Aorta (tissue), 5 donors: ENCODE data around the gene CMIP. TPM values are rescaled to one million over a fixed set of nuclear protein-coding genes. Genes with fewer than 3 reads are reported as not detected.

Experiments used
- ATAC-seq: fragments of 200-7000 bp; cut with Tn5 transposase; one replicate; pipeline ENCODE4 v1.9.1; 2022; ENCODE audit warnings: moderate library complexity; ENCODE audit not compliant: low FRiP score
- DNase-seq, 2 donors: peaks; one replicate each; pipeline ENCODE4 v3.0.0-alpha.2; 2020
- H3K27ac ChIP-seq, 2 donors: one replicate each; pipeline ENCODE4 v1.5.1; 2013; ENCODE audit warnings: low read length in 2 of 2, mild to moderate bottlenecking in 2 of 2, moderate library complexity in 2 of 2, control low read depth in 1 of 2, inconsistent platforms in 1 of 2, low read depth in 1 of 2
- H3K27me3 ChIP-seq, 2 donors: one replicate each; pipeline ENCODE4 v1.6.1; 2013; ENCODE audit warnings: control low read depth in 1 of 2, low read length in 1 of 2, mild to moderate bottlenecking in 1 of 2, moderate library complexity in 1 of 2; ENCODE audit not compliant: insufficient read depth in 2 of 2, control insufficient read depth in 1 of 2
- H3K36me3 ChIP-seq, 2 donors: one replicate each; pipeline ENCODE4 v1.6.1; 2013; ENCODE audit warnings: control low read depth in 1 of 2, low read length in 1 of 2, mild to moderate bottlenecking in 1 of 2; ENCODE audit not compliant: insufficient read depth in 2 of 2, control insufficient read depth in 1 of 2
- H3K4me1 ChIP-seq, 2 donors: one replicate each; pipeline ENCODE4 v1.6.1; 2013; ENCODE audit warnings: low read length in 2 of 2, control low read depth in 1 of 2, mild to moderate bottlenecking in 1 of 2, moderate library complexity in 1 of 2; ENCODE audit not compliant: insufficient read depth in 2 of 2, control insufficient read depth in 1 of 2
- H3K4me3 ChIP-seq, 2 donors: one replicate each; pipeline ENCODE4 v1.5.1; 2013; ENCODE audit warnings: low read length in 2 of 2, control low read depth in 1 of 2, mild to moderate bottlenecking in 1 of 2
- H3K9me3 ChIP-seq: one replicate; pipeline ENCODE4 v1.6.1; 2013; ENCODE audit warnings: mild to moderate bottlenecking, low read length; ENCODE audit not compliant: control insufficient read depth
- WGBS, 2 donors: extraction: QIAGEN DNeasy Blood & Tissue Kit; methylation state at CpG; one replicate each; pipeline ENCODE4 v1.1.7; 2013; 5-methylcytosine and 5-hydroxymethylcytosine counted together
- intact Hi-C, 2 donors: fragments of 100-400 bp; cut with DNase I; formaldehyde crosslinking; loops; one replicate each; pipeline versions ENCODE4 v1.14.2 to v1.15.0; 2022
- polyA plus RNA-seq, 2 donors: library from polyadenylated mRNA; stranded (reverse); fragments of 200-250 nt; gene quantifications; one replicate each; pipeline ENCODE4 v1.2.3, GENCODE V29; 2013
- total RNA-seq, 2 donors: library from RNA; stranded (reverse); fragmentation: NEBNext Ultra II Directional; extraction: Animal tissue kit (Norgen Biotek cat#: 25700); gene quantifications; one replicate each; pipeline ENCODE4 v1.2.1, GENCODE V29; 2021
- donor health status: healthy with polysubstance abuse.
- donor health status: Bipolar disorder and iron deficiency.
- donor health status: DM: no; HTN: no; CAD: no.
- donor health status: DM: no; HTN: no; CAD: no.
- donor health status: DM: yes; HTN: yes; CAD: no.

The CMIP gene
- total and polyA plus RNA-seq, 4 donors, result 2.4 to 96.3 (median 27.9) TPM

GRCh38 chr16:81449241-81449640 lies 4.6 kb downstream of the CMIP start:
- intact Hi-C loops, result no loop called here
- Histone ChIP-seq H3K27me3 (no peaks in the 10 kb centered on the region), H3K27ac (no peak overlapping the region), H3K4me3 (no peak overlapping the region), H3K36me3 (no peaks in the 10 kb centered on the region), H3K4me1 (no peaks in the 10 kb centered on the region), H3K9me3 (no peaks in the 10 kb centered on the region)
- DNase-seq (no peak), ATAC-seq (no peak)
- WGBS, 2 donors, result 87 to 91% methylated on average over 2 of the region's 2 CpGs

GRCh38 chr16:81449899-81450608 lies 5.4 kb downstream of the CMIP start:
- no peak overlapping the region for H3K27ac ChIP-seq
- ATAC-seq (no peak), DNase-seq (peak in 1 of 2 donors; percentile 14)
- no peaks in the 10 kb centered on the region for H3K4me1 ChIP-seq
- no peak overlapping the region for H3K4me3 ChIP-seq
- H3K27me3 ChIP-seq, result no peaks in the 10 kb centered on the region
- 87 to 91% methylated on average over 7 of the region's 7 CpGs for WGBS, 2 donors
- no peaks in the 10 kb centered on the region for H3K9me3 ChIP-seq
- intact Hi-C loops, result no loop called here
- H3K36me3 ChIP-seq, result no peaks in the 10 kb centered on the region

- 88 to 89% methylated on average over 12 of the region's 12 CpGs for WGBS, 2 donors
- ATAC-seq, result no peak
- H3K27ac ChIP-seq, result no peak overlapping the region
These were observed 6.3 kb downstream of the CMIP start for GRCh38 chr16:81450783-81451491.

GRCh38 chr16:81451753-81452680 lies 7.4 kb downstream of the CMIP start:
- DNase-seq, result peak in 1 of 2 donors; percentile 78
- no peak overlapping the region for H3K27ac ChIP-seq

More at GRCh38 chr16:81450783-81451491, 6.3 kb downstream of the CMIP start:
- H3K4me3 ChIP-seq, result no peak overlapping the region
- no peaks in the 10 kb centered on the region for H3K27me3 ChIP-seq
- H3K4me1 ChIP-seq, result no peaks in the 10 kb centered on the region
- no peaks in the 10 kb centered on the region for H3K9me3 ChIP-seq
- DNase-seq, result no peak
- no peaks in the 10 kb centered on the region for H3K36me3 ChIP-seq
- intact Hi-C loops, result no loop called here

GRCh38 chr16:81453091-81453728 lies 8.6 kb downstream of the CMIP start:
- 93 to 94% methylated on average over 14 of the region's 14 CpGs for WGBS, 2 donors
- intact Hi-C loops, result no loop called here
- Histone ChIP-seq H3K4me1 (no peaks in the 10 kb centered on the region), H3K27me3 (no peaks in the 10 kb centered on the region), H3K27ac (no peak overlapping the region), H3K4me3 (no peak overlapping the region), H3K9me3 (no peaks in the 10 kb centered on the region), H3K36me3 (no peaks in the 10 kb centered on the region)
- DNase-seq, result no peak
- ATAC-seq, result no peak

More at GRCh38 chr16:81451753-81452680, 7.4 kb downstream of the CMIP start:
- H3K4me1 ChIP-seq, result no peaks in the 10 kb centered on the region
- H3K36me3 ChIP-seq, result no peaks in the 10 kb centered on the region
- H3K4me3 ChIP-seq, result no peak overlapping the region
- WGBS, 2 donors, result 87 to 91% methylated on average over 20 of the region's 20 CpGs
- intact Hi-C loops, result no loop called here
- no peaks in the 10 kb centered on the region for H3K27me3 ChIP-seq
- peak; percentile 26 for ATAC-seq
- H3K9me3 ChIP-seq, result no peaks in the 10 kb centered on the region

- H3K36me3 ChIP-seq, result no peaks in the 10 kb centered on the region
- no peak overlapping the region for H3K27ac ChIP-seq
- H3K27me3 ChIP-seq, result no peaks in the 10 kb centered on the region
- no peaks in the 10 kb centered on the region for H3K4me1 ChIP-seq
- ATAC-seq, result no peak
- no peaks in the 10 kb centered on the region for H3K9me3 ChIP-seq
- intact Hi-C loops, result no loop called here
- no peak for DNase-seq
- no peak overlapping the region for H3K4me3 ChIP-seq
- WGBS, 2 donors, result 96 to 98% methylated on average over 7 of the region's 7 CpGs
These were observed 9.4 kb downstream of the CMIP start for GRCh38 chr16:81454044-81454443.

- Histone ChIP-seq H3K4me1 (no peaks in the 10 kb centered on the region), H3K27me3 (no peaks in the 10 kb centered on the region), H3K9me3 (no peaks in the 10 kb centered on the region), H3K36me3 (no peaks in the 10 kb centered on the region), H3K4me3 (no peak overlapping the region), H3K27ac (no peak overlapping the region)
- intact Hi-C loops, result no loop called here
- ATAC-seq, result no peak
- 97 to 98% methylated on average over 13 of the region's 13 CpGs for WGBS, 2 donors
- no peak for DNase-seq
These were observed 10.4 kb downstream of the CMIP start for GRCh38 chr16:81455006-81455405.

- intact Hi-C loops, result no loop called here
- ATAC-seq (no peak), DNase-seq (no peak)
- no peak overlapping the region for H3K27ac ChIP-seq
- WGBS, 2 donors, result 95 to 96% methylated on average over 17 of the region's 17 CpGs
- no peak overlapping the region for H3K4me3 ChIP-seq
- no peaks in the 10 kb centered on the region for H3K27me3 ChIP-seq
- no peaks in the 10 kb centered on the region for H3K9me3 ChIP-seq
- no peaks in the 10 kb centered on the region for H3K36me3 ChIP-seq
- no peaks in the 10 kb centered on the region for H3K4me1 ChIP-seq
These were observed 11.3 kb downstream of the CMIP start for GRCh38 chr16:81455720-81456494.
